NCI-H2171 treated with DMSO at 0.1 percent for 48 hours (cell line): ENCODE measurements around the gene MCUR1.
"Not testable (repeated sequence)": the region's sequence is repeated elsewhere in the genome, so short reads cannot be mapped to it uniquely, and the experiment has no call there.

Experiments
- DNase-seq: peaks from one replicate; lab custom pipeline; 2025; lab: John Stamatoyannopoulos, UW

MCUR1 gene, protein sequence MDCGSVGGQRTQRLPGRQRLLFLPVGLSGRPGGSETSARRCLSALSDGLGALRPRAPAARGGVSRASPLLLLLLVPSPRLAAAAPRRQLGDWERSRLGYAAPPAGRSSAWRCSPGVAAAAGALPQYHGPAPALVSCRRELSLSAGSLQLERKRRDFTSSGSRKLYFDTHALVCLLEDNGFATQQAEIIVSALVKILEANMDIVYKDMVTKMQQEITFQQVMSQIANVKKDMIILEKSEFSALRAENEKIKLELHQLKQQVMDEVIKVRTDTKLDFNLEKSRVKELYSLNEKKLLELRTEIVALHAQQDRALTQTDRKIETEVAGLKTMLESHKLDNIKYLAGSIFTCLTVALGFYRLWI

GRCh38 chr6:13814176-13814937 is at the start of gene MCUR1:
MCUR1 (minus strand) TSS chr6:13814557; CDS start chr6:13814429, 128 bp downstream.
- DNase-seq: peak; percentile 86

DNA sequence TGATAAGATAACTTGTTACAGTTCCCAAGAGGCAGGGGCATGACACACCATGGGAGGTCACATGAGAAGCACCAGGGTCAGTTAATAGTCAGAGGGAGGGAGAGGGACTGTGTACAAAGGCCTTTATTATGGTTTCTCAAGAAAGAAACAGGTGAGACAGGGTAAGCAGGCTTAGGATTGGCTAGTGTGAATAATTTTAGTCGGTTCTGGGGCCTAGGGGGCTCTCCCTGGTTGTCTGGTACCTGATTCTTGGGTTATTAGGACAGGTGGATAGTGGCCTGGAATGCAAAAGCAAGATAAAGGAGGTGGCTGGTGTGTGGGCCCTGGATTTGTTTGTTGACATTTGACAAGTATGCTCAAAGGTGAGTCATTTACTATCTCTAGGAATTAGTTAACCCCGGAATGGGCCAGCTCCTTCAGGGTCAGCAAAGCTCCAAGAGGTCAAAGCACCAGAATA is 49.4 kb upstream of the MCUR1 start:
- DNase-seq: no peak

GRCh38 chr6:13860556-13861185 is 46.3 kb upstream of the MCUR1 start:
- DNase-seq: not testable (repeated sequence)

DNA sequence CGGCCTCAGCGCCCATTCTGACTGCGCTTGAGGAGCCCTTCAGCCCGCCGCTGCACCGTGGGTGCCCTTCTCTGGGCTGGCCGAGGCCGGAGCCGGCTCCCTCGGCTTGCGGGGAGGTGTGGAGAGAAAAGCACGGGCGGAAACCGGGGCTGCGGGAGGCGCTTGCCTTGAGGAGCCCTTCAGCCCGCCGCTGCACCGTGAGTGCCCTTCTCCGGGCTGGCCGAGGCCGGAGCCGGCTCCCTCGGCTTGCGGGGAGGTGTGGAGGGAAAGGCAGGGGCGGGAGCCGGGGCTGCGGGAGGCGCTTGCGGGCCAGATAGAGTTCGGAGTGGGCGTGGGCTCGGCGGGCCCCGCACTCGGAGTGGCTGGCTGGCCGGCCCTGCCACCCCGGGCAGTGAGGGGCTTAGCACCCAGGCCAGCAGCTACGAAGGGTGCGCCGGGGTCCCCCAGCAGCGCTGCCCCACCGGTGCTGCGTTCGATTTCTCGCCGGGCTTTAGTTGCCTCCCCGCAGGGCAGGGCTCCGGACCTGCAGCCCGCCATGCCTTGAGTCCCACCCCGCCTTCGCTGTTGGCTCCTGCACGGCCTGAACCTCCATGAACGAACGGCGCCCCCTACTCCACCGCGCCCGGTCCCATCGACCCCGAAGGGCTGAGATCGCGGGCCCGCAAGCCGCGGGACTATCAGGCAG is 45.7 kb upstream of the MCUR1 start:
- no peak for DNase-seq

DNA sequence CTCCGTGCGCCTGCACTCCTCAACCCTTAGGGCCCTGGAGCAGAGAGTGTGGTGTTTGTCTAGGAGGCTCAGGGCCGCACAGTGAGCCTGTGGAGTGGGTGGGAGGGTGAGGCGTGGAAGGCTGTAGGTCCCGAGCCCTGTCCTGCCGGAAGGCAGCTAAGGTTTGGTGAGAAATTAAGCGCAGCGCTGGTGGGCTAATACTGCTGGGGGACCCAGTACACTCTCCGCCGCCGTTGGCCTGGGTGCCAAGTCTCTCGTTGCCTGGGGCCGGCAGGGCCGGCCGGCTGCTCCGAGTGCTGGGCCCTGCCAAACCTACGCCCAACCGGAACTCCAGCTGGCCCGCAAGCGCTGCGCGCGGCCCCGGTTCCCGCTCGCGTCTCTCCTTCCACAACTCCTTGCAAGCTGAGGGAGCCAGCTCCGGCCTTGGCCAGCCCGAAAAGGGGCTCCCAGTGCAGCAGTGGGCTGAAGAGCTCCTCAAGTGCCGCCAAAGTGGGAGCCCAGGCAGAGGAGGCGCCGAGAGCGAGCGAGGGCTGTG is 40.4 kb upstream of the MCUR1 start:
- DNase-seq: no peak

DNA sequence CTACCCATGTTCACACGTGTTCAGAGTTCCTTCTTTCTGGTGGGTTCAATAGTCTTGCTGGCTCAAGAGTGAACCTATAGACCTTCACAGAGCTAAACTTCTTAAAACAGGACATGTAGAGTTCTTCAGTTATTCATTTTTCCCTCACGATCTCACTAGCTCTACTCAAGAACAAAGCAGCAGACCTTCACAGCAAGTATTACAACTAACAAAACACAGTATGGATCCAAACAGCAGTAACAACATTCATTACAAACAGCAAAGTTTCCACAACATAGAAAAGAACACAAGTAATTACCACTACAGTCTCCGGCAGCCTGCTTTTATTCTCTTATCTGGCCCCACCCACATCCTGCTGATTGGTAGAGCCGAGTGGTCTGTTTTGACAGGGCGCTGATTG is 39.5 kb upstream of the MCUR1 start:
- DNase-seq: no peak

- DNase-seq: no peak
Observed at GRCh38 chr6:13851803-13852202, 37.4 kb upstream of the MCUR1 start.

DNA sequence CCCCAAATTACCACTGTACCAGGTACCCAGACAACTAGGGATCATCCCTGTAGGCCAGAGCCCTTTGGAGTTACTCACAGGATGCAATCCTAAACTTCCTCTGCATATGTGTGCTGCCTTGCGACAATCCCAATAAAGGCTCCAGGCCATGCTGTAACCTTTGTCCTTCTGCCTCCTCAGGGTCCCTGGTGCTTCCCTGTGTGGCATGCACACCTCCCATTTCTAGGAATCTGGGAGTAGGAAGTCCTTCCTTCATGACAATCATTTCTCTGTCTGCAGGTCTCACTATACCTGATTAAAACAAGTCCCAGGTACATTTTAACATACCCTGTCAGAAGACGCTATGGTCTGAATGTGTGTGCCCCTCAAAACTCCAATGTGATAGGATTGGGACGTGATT is 37.0 kb upstream of the MCUR1 start:
- no peak for DNase-seq

GRCh38 chr6:13850690-13851089 is 36.3 kb upstream of the MCUR1 start:
- DNase-seq: not testable (repeated sequence)

DNA sequence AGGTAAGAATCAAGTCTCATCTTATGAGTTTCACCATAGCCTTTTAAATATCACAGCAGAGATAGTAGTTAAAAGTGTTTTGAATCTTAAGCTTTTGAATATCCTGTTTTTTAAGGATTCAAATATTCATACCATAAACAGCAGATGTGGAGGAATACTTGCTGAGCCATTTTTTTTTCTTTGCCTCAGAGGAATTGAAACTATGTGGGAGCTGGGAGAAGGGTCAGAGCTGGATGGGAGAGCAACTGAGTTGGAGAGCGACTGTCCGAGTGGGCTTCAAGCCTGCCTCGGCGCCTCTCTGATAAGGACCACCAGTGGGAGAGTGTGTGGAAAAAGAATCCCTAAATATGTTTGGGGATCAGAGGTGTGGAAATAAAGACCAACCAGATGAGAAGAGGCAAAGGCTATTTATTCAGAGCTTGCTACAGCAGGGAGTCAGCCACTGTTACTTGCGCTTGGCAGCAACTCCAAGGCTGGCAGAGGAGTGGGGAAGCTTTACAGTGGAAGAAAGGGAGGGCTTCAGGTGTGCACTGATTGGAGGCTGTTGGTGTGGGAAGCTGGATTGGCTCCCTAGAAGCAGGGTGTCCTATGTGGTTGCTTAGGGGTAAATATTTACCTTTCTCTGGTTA is 34.3 kb upstream of the MCUR1 start:
- peak; percentile 29 for DNase-seq

DNA sequence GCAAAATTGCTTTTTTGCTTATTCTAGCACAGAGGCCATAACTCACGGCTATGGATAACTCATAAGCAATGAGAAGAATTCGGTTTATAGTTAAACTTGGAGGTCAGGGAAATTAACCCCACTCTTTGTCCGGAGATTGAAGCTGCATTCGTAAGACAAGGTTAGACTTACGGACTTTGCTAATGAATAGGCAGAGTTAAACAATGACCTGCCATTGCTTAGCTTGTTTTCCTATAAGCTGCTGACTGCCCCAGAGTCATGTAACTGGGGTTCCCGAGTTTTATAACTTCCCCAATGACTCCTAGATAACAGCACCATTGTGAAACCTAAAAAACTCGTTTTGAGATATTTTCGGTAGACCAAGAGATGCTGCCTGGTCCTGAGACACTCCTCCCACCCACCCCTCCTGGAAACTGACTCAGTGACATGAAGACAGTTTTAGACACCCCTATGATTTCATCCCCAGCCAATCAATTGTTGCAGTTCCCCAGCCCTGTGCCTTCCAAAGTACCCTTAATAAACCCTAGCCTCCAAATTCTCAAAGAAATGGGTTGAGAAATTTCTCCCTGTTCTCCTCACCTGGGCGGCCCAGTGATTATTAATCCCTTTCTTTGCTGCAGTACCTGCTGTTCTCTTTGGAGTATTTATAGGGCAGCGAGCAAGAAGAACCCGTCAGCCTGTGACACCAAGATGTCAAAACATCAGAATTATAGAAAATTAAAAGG is 33.1 kb upstream of the MCUR1 start:
- no peak for DNase-seq

GRCh38 chr6:13846841-13847240 is 32.5 kb upstream of the MCUR1 start:
- no peak for DNase-seq

- DNase-seq: no peak
Observed at GRCh38 chr6:13841936-13842335, 27.6 kb upstream of the MCUR1 start.

- DNase-seq: no peak
Observed at GRCh38 chr6:13838616-13839015, 24.3 kb upstream of the MCUR1 start.

DNA sequence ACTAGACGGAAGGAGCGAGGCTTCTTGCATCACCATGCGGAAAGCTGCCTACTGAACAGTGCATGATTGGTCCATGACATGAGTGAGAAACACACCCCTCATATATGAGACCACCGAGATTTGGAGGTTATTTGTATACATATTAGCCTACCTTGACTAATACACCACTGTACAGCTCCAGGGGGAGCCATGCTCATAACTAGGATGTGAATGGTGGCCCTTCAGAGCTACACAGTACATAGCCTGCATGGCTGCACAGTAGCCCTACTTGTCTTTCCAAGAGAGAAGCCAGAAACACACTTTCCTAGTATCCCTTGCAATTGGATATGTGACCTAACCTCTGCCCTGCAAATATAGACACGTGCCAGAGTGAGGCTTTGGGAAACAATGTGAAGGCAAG is 21.8 kb upstream of the MCUR1 start:
- DNase-seq: no peak

- DNase-seq: no peak
Observed at GRCh38 chr6:13834790-13835189, 20.4 kb upstream of the MCUR1 start.

GRCh38 chr6:13834018-13834417 is 19.7 kb upstream of the MCUR1 start:
- DNase-seq: not testable (repeated sequence)

DNA sequence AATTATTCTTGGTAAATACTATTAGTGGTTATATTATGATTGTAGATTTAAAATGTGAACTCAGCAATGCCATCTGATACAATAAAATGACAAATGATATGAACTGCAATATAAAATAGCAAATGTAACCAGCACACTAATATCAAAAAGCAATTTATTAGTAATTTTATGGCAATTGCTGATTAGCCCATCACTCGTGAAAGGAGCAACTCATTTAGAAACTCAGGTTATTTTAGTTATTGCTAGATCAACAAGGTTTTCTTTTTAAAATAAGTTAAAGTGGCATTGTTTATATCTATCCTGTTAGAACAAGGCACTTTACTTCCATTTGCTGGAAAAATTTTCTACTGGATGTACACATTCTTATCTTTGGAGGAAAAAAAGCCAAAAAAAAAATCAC is 18.4 kb upstream of the MCUR1 start:
- no peak for DNase-seq

DNA sequence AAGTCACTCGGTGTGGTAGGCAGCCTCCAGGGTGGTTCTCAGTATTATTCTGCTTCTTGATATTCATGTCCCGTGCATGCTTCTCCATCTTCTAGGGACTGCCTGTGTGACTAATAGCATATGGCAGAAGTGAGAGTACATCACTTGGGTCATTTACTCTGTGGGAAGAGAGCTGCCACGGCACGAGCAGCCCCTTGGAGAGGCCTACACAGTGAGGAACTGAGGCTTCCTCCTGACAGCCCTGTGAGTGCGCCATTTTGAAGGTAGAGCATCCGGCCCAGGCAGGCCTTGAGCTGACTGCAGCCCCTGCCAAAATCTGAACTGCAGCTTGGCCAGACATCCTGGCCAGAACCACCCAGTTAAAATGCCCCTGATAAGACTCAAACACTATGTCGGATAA is 17.3 kb upstream of the MCUR1 start:
- no peak for DNase-seq

- no peak for DNase-seq
Observed at GRCh38 chr6:13830803-13831202, 16.4 kb upstream of the MCUR1 start.

- DNase-seq: not testable (repeated sequence)
Observed at GRCh38 chr6:13829419-13829818, 15.1 kb upstream of the MCUR1 start.
